VCaP (cell line): ENCODE data around the gene MAP1LC3A.
A peak's percentile ranks its signal among the peaks of the same experiment; 100 is the strongest.
"Not testable (repeated sequence)": the region's sequence is repeated elsewhere in the genome, so short reads cannot be mapped to it uniquely, and the experiment has no call there.

Experiments used
- H3K27ac ChIP-seq: fragments of 450-650 bp; 2 replicates; pipeline ENCODE4 v1.5.1; 2017
- TF ChIP-seq, protein P1 (sequence below): fragments of 450-650 bp; conservative IDR thresholded peaks from 2 replicates; pipeline ENCODE4 v1.5.1; 2017; ENCODE audit warnings: mild to moderate bottlenecking, moderate library complexity

Gene MAP1LC3A

DNA sequence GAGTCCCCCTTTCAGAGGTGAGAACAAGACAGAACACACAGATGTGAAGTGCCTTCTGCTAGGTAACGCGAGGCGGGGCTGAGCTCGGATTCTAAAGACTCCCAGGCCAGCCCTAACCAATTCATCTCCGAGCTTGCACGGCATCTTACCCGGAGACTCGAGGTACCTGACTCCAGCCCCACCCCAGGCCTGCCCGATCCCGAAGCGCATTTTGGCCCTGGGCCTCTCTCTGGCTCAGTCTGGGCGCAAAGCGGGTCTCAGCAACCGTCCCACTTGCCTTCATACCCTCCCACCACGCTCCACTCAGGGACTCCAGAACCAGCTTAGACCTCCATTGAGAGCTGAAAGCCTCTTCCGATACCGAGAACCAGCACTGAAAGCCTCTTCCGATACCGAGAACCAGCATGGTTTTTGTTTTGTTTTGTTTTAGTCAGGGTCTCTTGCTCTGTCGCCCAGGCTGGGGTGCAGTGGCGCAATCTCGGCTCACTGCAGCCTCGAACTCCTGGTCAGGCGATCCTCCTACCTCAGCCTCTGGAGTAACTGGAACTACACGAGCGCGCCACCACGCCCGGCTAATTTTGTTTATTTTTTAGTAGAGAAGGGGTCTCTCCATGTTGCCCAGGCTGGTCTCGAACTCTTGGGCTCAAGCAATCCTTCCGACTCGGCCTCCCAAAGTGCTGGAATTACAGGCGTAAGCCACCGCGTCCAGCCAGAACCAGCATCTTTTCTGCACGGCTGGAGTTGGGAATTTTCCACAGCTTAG is 42.9 kb upstream of the MAP1LC3A start:
- peak overlapping the region; percentile 97 for H3K27ac ChIP-seq
- TF ChIP-seq, protein P1, sequence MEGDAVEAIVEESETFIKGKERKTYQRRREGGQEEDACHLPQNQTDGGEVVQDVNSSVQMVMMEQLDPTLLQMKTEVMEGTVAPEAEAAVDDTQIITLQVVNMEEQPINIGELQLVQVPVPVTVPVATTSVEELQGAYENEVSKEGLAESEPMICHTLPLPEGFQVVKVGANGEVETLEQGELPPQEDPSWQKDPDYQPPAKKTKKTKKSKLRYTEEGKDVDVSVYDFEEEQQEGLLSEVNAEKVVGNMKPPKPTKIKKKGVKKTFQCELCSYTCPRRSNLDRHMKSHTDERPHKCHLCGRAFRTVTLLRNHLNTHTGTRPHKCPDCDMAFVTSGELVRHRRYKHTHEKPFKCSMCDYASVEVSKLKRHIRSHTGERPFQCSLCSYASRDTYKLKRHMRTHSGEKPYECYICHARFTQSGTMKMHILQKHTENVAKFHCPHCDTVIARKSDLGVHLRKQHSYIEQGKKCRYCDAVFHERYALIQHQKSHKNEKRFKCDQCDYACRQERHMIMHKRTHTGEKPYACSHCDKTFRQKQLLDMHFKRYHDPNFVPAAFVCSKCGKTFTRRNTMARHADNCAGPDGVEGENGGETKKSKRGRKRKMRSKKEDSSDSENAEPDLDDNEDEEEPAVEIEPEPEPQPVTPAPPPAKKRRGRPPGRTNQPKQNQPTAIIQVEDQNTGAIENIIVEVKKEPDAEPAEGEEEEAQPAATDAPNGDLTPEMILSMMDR: no peak

DNA sequence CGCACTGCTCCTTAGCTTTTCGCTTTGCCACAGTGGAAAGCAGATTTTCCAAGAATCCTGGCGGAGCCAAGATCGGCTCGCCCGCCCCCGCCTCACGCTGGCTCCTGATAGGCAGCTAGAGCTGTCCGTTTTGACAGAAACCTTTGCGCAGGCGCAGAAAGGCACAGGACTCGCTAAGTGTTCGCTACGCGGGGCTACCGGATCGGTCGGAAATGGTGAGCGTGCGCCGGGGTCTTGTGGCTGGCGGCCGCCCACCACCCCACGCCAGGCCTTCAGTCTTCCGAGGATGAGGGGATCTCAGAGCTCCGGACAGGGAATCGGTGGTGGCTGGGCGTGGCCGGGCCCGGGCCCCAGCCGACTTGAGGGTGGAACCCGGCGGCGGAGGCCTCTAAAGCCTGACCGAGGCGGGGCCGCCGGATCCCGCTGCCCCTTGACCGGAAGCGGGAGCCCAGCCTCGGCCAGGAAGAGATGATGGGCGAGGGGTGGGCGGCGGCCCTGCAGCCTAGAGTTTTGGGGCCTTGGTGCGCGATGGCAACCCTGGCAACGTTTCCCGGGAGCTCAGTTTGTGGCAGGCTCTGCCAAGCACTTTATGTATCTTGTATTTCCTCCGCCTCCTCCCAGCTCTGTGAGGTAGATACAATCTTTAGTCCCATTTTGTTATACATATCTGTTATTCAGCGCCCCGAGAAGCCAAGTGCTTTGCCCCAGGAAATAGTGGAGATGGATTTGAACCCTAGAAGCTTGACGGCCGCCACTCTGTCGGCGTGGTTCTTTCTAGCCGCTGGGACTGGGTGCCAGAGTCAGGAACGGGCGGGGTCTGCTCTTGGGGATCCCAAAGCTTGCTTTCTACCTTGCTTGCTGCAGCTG is 42.0 kb upstream of the MAP1LC3A start, which contains the start of gene DYNLRB1:
DYNLRB1 (plus strand) TSS at position 176 of the 867 bp plus-strand sequence; CDS start at position 213, 37 bp downstream.
- TF ChIP-seq, protein P1: no peak
- H3K27ac ChIP-seq: peak within 1 kb of the TSS; percentile 97

DNA sequence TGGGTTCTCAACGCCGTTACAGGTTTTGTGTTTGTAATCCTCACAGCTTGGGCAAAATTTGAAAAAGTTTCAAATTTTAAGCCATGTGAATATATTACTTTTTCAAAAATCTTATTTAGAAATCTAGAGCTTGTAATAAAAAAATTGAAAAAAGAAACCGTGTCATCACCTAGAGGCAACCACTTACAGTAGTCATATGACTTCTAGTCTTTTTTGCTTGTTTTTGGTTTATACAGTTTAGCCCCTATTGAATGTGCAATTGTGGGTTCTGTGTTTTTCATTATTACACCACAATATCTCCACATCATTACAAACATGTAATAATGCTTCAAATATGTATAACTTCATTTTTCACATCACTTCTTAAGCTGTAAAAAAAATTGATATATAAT is 41.4 kb upstream of the MAP1LC3A start:
- H3K27ac ChIP-seq: peak overlapping the region; percentile 97
- TF ChIP-seq, protein P1: no peak

DNA sequence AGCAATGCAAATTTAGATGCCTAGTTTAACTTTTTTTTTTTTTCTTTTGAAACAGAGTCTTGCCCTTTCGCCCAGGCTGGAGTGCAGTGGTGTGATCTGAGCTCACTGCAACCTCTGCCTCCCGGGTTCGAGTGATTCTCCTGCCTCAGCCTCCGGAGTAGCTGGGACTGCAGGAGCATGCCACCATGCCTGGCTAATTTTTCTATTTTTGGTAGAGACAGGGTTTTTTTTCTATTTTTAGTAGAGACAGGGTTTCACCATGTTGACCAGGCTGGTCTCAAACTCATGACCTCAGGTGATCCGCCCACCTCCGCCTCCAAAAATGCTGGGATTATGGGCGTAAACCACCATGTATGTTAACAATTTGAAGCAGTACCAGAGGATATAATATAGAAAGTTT is 39.7 kb upstream of the MAP1LC3A start:
- not testable (repeated sequence) for H3K27ac ChIP-seq

DNA sequence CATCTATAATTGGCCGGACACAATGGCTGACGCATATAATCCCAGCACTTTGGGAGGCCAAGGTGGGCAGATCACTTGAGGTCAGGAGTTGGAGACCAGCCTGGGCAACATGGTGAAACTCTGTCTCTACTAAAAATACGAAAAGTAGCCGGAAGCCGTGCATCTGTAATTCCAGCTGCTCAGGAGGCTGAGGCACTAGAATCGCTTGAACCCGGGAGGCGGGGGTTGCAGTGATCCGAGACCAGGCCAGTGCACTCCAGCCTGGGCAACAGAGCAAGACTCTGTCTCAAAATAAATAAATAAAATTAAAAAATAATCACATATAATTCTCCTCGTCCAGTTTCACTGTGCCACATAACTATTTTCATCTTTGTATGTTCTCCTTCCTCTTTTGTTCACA is 38.7 kb upstream of the MAP1LC3A start:
- H3K27ac ChIP-seq: not testable (repeated sequence)

DNA sequence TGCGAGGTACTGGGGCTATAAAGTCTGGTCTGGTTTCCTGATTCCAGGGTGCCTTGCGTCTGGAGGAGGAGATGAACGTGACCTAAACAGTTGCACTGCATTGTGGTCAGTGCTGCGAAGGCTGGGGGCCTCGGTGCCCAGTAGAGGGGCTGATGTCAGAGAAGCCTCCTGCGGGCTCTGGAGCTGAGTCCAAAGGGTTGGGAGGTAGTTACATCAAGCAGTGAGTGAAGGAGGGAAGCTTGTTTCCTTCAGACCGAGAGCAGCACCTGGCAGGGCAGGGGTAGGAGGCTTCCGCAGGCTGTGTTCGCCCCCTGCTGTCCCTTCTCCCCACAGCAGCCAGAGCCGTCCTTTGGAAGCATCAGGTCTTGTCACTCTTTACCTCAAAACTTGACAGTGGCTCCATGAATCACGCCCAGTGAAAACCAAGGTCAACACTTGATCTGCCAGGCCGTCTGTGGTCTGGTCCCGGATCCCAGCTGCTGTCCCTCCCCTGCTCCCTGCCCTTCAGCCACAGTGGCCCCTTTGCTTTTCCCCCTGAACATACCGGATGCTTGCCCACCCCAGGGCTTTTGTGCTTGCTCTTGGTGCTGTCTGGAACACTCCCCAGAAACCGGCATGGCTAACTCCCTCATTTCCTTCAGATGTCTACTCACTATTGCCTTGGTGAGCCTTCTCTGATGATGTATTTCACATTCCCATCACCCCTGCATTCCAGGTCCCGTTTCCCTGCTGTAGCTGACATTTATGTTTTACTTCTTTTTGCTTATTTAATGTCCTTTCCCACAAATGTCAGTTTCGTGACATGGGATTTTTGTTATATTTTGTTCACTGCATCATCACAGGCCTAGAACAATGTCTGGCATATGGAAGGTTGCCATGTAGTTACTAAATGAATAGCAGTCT is 35.3 kb upstream of the MAP1LC3A start:
- TF ChIP-seq, protein P1: peak; percentile 78
- peak overlapping the region; percentile 36 for H3K27ac ChIP-seq

DNA sequence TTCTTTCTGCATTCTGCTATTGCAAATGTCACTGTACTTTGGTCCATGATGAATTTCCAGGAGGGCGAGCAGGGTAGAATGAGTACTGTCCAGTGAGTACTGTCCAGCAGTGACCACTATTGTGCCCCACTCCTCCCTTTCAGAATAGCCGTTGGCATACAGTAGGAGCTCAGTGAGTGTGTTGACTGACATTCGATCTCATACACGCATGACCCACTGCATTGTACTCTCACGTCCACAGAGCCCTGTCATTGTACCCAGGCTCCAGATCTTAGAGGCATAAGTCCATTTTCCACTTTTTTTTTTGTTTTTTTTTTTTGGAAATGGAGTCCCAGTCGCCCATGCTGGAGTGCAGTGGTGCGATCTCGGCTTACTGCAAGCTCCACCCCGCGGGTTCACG is 34.1 kb upstream of the MAP1LC3A start:
- H3K27ac ChIP-seq: peak overlapping the region; percentile 94
- TF ChIP-seq, protein P1: no peak

DNA sequence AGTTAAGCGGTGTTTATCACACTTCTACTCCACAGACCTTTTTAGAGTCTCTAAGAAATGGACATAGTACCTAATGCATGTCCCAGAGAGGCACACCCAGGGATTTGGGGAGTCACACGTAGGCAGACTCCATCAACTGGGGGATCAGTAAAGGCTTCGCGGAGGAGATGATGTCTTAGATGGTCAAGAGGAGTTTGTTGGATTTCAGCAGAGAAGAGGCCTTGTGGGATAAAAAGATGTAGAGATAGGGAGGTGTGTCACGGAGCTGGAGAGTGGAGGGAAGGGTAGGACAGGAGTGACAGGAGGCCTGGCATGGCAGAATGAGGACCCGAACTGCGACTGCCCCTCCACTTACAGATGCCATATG is 33.2 kb upstream of the MAP1LC3A start:
- peak overlapping the region; percentile 94 for H3K27ac ChIP-seq
- TF ChIP-seq, protein P1: no peak
